Panc1 (cell line): ENCODE results near the gene HCAR2. TPM values are rescaled to one million over a fixed set of nuclear protein-coding genes. Genes with fewer than 3 reads are reported as not detected.

Source experiments
- ATAC-seq: fragments of 200-7000 bp; cut with Tn5 transposase; 2 replicates; pipeline ENCODE4 v1.9.1; 2020; ENCODE audit warnings: mild to moderate bottlenecking, moderate library complexity
- BruUV-seq: library from RNA; stranded (reverse); fragments of 400-500 nt; replicated peaks from 2 replicates; lab custom pipeline; 2021; lab: Mats Ljungman, UMichigan
- CTCF ChIA-PET: fragments of 300-600 bp; sonication (Branson Sonifier 250); formaldehyde crosslinking; loops from one replicate; lab custom pipeline; 2022; ENCODE audit warnings: antibody characterized with exemption; lab: Charles Lee
- POLR2A ChIA-PET: fragments of 300-600 bp; sonication (Branson Sonifier 250); formaldehyde crosslinking; loops from one replicate; lab custom pipeline; 2022; ENCODE audit warnings: antibody characterized with exemption; lab: Charles Lee
- DNase-seq: peaks from one replicate; pipeline ENCODE4 v3.0.0-alpha.2; 2010; ENCODE audit warnings: low read depth, low spot score
- H3K27ac ChIP-seq: 2 replicates; pipeline ENCODE4 v1.5.1; 2011; ENCODE audit warnings: mild to moderate bottlenecking, low read length, inconsistent platforms
- H3K27me3 ChIP-seq: fragments of 200-500 bp; sonication (Bioruptor generic); 2 replicates; pipeline ENCODE4 v1.6.0; 2014; ENCODE audit warnings: low read length, inconsistent platforms; ENCODE audit not compliant: control insufficient read depth, insufficient read depth
- H3K36me3 ChIP-seq: fragments of 200-500 bp; sonication (Bioruptor generic); 2 replicates; pipeline ENCODE4 v1.5.1; 2014; ENCODE audit warnings: inconsistent platforms, mild to moderate bottlenecking, low read length, moderate library complexity; ENCODE audit not compliant: control insufficient read depth, insufficient read depth
- H3K4me1 ChIP-seq: 2 replicates; pipeline ENCODE4 v1.5.1; 2011; ENCODE audit warnings: inconsistent platforms, mild to moderate bottlenecking, low read length, moderate library complexity; ENCODE audit not compliant: control insufficient read depth, insufficient read depth
- H3K4me3 ChIP-seq, 2 experiments: 2 replicates each; pipeline ENCODE4 v1.5.1; 2011 to 2012; ENCODE audit warnings: low read depth in 2 of 2, low read length in 2 of 2, mild to moderate bottlenecking in 2 of 2, inconsistent platforms in 1 of 2, moderate library complexity in 1 of 2
- H3K9me3 ChIP-seq: fragments of 200-500 bp; sonication (Bioruptor generic); 2 replicates; pipeline ENCODE4 v1.5.1; 2014; ENCODE audit warnings: low read depth, mild to moderate bottlenecking, inconsistent platforms, low read length, moderate library complexity; ENCODE audit not compliant: control insufficient read depth, insufficient read depth
- CTCF ChIP-seq: fragments of 450-650 bp; IDR thresholded peaks from 2 replicates; pipeline ENCODE4 v1.5.1; 2017; ENCODE audit warnings: mild to moderate bottlenecking
- POLR2AphosphoS5 ChIP-seq: IDR thresholded peaks from 2 replicates; pipeline ENCODE4 v1.6.1; 2012; ENCODE audit warnings: mild to moderate bottlenecking, low read depth, low read length, moderate library complexity
- REST ChIP-seq, 2 experiments: IDR thresholded peaks; 2 replicates each; pipeline ENCODE4 v1.6.1; 2011 to 2012; ENCODE audit warnings: low read depth in 2 of 2, control low read depth in 1 of 2, low read length in 1 of 2, mild to moderate bottlenecking in 1 of 2, moderate library complexity in 1 of 2; ENCODE audit not compliant: insufficient read depth in 1 of 2
- SIN3A ChIP-seq: IDR thresholded peaks from 2 replicates; pipeline ENCODE4 v1.6.1; 2012; ENCODE audit warnings: low read depth, mild to moderate bottlenecking, low read length, moderate library complexity, borderline replicate concordance; ENCODE audit not compliant: insufficient read depth
- TCF7L2 ChIP-seq: IDR thresholded peaks from 2 replicates; pipeline ENCODE4 v1.6.1; 2011; ENCODE audit warnings: mild to moderate bottlenecking, low read depth, low read length, inconsistent platforms
- in situ Hi-C: cut with HindIII; loops from 2 replicates; pipeline ENCODE4 v1.10.0; 2016; ENCODE audit warnings: low sequenced_read_pairs, low pct_unique_long_range_greater_than_20kb
- intact Hi-C: fragments of 100-400 bp; cut with micrococcal nuclease; formaldehyde crosslinking; loops from one replicate; pipeline ENCODE4 v1.10.0; 2022; ENCODE audit not compliant: unreplicated experiment
- total RNA-seq: library from RNA; stranded (reverse); gene quantifications from one replicate; pipeline ENCODE4 v1.2.1, GENCODE V29; 2021; ENCODE audit not compliant: unreplicated experiment

The HCAR2 gene
- total RNA-seq, 1 experiment from 2014 or later: not detected

GRCh38 chr12:122661246-122661645 is 41.9 kb downstream of the HCAR2 start:
- Histone ChIP-seq H3K4me3 (no peak overlapping the region), H3K36me3 (no peaks in the 10 kb centered on the region), H3K27ac (no peak overlapping the region), H3K4me1 (no peaks in the 10 kb centered on the region), H3K27me3 (no peaks in the 10 kb centered on the region), H3K9me3 (no peaks in the 10 kb centered on the region)
- in situ Hi-C loops (no loop called here), intact Hi-C loops (no loop called here)
- ChIA-PET CTCF (interaction anchor here (0.5 kb wide), 1 partner anchor 9 kb away, joined by 8 read pairs; no protein-coding TSS in a partner anchor), POLR2A (no interaction called here)
- DNase-seq (no peak), ATAC-seq (no peak)
- no TSS peak for BruUV-seq
- no peak for TF ChIP-seq SIN3A
- no peak for TF ChIP-seq CTCF
- TF ChIP-seq REST (IDR thresholded peaks at IDR 0.05; ENCODE audit: insufficient read depth in 1 of 2, low read depth in 2 of 2, low read length in 1 of 2): no peak
- TF ChIP-seq POLR2AphosphoS5: no peak
- no peak for TF ChIP-seq TCF7L2

- ChIA-PET CTCF (no interaction called here), POLR2A (no interaction called here)
- Histone ChIP-seq H3K4me1 (no peaks in the 10 kb centered on the region; the same call in 1 of the 2 replicates), H3K9me3 (no peaks in the 10 kb centered on the region), H3K36me3 (no peaks in the 10 kb centered on the region), H3K4me3 (no peak overlapping the region), H3K27ac (no peak overlapping the region), H3K27me3 (no peaks in the 10 kb centered on the region)
- BruUV-seq: no TSS peak
- intact Hi-C loops (no loop called here), in situ Hi-C loops (no loop called here)
- DNase-seq (no peak), ATAC-seq (no peak)
- no peak for TF ChIP-seq CTCF
- no peak for TF ChIP-seq REST (IDR thresholded peaks at IDR 0.05; ENCODE audit: insufficient read depth in 1 of 2, low read depth in 2 of 2, low read length in 1 of 2)
- TF ChIP-seq SIN3A: no peak
- TF ChIP-seq POLR2AphosphoS5: no peak
- TF ChIP-seq TCF7L2: no peak
These were observed 43.6 kb downstream of the HCAR2 start for GRCh38 chr12:122659579-122659978.
